AG10803 (cell line): ENCODE data around the gene SNX20.

Experiments
- DNase-seq: peaks from one replicate; pipeline ENCODE4 v3.0.0; 2010; ENCODE audit warnings: low read depth
- H3K4me3 ChIP-seq: 2 replicates; pipeline ENCODE4 v1.5.1; 2011; ENCODE audit warnings: mild to moderate bottlenecking, low read length, control low read depth
- TF ChIP-seq, protein P1 (sequence below): conservative IDR thresholded peaks from 2 replicates; pipeline ENCODE4 v1.5.1; 2011; ENCODE audit warnings: mild to moderate bottlenecking, low read length, control low read depth, inconsistent platforms

The SNX20 gene

DNA sequence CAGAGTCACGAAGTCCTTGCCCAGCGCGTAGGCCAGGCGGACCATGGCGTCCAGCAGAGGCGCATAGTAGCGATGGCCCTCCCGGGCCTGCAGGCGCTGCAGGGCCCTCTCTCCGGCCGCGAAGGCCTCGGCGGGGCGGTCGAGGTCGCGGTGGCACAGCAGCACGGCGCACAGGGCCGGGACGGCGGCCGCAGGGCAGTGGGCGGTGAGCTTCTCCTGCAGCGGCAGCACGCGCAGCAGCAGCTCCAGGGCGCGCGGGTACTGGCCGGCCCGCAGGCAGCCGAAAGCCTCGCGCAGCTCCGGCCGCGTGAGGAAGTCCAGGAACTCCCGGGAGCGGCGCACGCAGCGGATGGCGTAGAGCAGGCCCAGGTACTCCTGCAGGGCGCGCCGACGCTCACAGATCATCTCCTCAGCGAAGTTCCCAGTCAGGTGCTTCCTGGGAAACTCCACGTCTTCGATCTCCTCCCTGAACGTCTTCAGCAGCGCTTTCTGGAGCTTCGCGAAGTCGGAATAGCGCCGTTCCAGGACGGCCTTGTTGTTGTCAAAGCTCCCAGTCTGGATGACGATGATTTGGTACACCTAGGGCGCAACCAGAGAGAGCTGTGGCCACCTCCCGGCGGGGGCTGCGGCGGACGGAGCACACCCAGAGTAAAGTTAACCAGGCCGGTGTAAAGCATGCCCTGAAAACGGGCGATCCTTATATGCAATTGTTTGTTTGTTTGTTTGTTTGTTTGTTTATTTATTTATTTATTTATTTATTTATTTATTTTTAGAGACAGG lies 7.4 kb downstream of the SNX20 start:
- H3K4me3 ChIP-seq = no peak overlapping the region
- no peak for DNase-seq
- TF ChIP-seq, protein P1, sequence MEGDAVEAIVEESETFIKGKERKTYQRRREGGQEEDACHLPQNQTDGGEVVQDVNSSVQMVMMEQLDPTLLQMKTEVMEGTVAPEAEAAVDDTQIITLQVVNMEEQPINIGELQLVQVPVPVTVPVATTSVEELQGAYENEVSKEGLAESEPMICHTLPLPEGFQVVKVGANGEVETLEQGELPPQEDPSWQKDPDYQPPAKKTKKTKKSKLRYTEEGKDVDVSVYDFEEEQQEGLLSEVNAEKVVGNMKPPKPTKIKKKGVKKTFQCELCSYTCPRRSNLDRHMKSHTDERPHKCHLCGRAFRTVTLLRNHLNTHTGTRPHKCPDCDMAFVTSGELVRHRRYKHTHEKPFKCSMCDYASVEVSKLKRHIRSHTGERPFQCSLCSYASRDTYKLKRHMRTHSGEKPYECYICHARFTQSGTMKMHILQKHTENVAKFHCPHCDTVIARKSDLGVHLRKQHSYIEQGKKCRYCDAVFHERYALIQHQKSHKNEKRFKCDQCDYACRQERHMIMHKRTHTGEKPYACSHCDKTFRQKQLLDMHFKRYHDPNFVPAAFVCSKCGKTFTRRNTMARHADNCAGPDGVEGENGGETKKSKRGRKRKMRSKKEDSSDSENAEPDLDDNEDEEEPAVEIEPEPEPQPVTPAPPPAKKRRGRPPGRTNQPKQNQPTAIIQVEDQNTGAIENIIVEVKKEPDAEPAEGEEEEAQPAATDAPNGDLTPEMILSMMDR = no peak

DNA sequence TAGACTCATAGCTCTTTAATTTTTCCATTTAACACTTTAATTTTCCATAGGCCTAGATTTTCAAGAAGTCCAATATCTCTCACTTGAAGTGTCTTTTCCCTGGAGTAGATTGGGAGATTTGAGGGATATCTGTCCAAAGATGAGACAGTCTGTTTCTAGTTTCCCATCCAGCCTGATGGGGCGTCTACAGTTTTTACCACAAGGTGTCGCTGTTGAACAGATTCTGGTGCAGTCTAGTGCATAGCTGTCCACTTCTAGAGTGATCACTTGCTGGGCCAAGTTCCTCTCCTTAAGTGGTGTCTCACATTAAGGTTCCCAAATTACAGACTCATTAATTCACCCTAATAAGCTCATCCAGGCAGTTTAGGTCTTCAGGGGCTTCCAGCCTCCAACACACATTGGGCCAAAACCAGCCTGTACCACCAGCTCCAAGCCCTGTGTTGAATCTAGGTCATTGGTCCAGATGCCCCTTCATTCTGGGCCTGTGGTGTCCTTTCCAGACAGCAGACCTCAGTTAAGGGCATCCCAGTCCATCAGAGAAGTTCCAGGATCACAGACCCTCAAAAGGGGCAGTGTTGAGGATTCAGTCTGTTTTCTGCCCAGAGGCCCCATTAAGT lies 9.4 kb downstream of the SNX20 start:
- H3K4me3 ChIP-seq = no peak overlapping the region
- TF ChIP-seq, protein P1 = peak; percentile 45
- DNase-seq = no peak

DNA sequence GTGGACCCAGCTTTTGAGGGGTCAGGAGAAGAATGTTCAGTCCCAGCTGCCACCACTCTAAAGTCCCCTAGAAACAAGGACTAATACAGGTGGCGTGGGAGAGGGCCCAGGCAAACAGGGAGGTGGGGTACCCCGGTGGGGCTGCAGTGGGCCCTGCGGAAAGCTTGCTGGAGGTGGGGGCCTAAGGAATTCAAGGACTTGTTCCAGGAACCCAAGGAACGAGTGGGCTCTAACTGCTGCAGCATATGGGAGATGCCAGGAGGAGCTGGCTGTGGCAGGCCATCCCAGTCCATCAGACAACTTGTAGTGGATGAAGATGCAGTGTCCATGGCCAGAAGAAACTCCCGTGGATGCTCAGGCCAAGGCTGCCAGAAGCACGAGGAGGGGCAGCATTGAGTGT lies 10.6 kb downstream of the SNX20 start:
- TF ChIP-seq, protein P1 = no peak
- no peak overlapping the region for H3K4me3 ChIP-seq
- DNase-seq = no peak

DNA sequence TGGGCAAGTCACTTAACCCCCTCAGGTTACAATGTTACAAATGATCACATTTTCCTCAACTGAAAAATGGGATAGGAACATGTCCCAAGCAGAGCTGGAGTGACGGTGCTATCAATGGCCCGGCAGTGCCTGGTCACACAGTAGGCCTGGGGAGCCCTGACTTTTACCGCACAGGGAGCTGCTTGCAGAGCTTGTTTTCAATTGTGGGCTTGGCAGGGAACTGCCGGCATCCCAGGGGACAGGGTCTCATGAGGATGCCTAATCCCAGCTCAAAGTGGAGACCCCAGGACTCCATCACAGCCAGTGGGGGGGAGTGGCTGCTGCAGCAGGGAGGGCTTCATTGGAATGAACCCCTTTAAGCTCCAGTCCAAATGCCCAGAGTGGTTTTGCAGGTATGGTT lies 11.4 kb downstream of the SNX20 start:
- TF ChIP-seq, protein P1 = no peak
- H3K4me3 ChIP-seq = no peak overlapping the region

DNA sequence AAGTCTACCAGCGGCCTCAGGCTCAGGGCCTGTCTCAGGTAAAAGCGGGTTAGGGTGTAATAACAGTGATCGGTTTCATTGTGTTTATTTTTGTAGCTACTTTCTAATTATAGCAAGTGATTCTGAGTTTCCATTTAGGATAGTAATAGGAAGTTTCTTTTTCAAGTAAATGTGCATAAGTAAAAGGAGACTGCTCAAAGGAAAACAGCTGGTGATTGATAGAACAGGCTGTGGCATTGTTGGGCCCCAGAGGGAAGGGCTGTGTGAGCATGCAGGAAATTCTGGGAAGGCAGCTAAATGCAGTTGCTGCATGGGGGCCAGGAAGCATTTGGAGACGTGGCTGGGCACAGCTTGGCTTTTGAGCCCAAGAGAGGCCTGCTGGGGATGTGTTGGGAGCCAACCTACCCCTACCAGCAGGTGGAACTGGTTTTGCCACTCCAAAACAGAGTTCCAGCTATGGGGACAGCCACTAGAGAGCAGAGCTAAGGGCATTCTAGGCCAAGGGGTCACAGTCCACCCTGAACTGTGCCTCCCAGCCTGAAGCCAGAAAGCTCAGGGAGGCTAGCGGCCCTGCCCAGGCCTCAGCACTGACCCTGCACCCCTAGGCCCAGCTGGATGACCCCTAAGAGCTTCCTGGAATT lies 12.6 kb downstream of the SNX20 start:
- DNase-seq = no peak
- TF ChIP-seq, protein P1 = no peak
- H3K4me3 ChIP-seq = no peak overlapping the region

More for the DNA sequence above, 11.4 kb downstream of the SNX20 start:
- DNase-seq = no peak

DNA sequence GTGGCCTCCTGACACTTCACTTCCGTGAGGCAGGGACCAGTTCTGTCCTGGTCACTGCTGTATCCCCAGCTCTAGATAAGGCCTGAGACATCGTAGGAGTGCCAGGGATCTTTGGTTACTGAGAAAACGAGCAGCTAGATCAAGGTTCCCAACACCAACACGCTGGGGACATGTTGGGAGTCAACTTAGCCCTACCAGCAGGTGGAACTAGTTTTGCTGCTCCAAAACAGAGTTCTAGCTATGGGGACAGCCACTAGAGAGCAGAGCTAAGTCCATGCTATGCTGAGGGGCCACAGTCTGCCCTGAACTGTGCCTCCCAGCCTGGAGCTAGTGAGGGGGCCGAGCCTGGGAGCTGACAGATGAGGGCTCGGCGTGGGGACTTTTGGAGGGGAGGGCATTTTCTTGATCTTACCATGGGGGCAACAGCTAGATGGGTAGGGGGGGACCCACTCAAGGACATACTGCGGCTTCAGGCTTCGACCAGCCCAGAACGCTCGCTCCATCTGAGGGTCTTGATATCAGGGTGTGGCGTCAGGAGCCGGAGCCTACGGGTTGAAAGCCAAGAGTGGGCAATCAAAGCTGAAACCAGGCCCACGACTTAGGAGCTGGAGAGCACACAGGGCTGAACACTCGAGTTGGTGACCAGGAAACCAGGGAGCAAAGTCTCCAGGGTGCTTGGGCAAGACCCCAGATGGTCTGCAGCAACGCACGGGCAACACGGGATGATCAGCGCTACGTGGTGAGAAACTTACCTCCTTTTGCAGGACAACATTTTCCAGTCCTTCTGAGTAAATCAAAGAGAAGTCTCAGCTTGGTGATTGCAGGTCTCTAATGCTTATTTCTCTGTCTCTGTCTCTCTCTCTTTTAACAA lies 13.4 kb downstream of the SNX20 start:
- TF ChIP-seq, protein P1 = no peak; the same call in 1 of the 2 replicates
- no peak for DNase-seq
- no peak overlapping the region for H3K4me3 ChIP-seq
